Psoas muscle (tissue), 8 donors: Measurements from ENCODE around the gene RPL9. TPM values are rescaled to one million over a fixed set of nuclear protein-coding genes. Genes with fewer than 3 reads are reported as not detected.
"Not testable (repeated sequence)": the region's sequence is repeated elsewhere in the genome, so short reads cannot be mapped to it uniquely, and the experiment has no call there.

ENCODE experiments used
- ATAC-seq, 4 donors: fragments of 200-7000 bp; cut with Tn5 transposase; one replicate each; pipeline ENCODE4 v1.9.1; 2020; ENCODE audit warnings: moderate library complexity in 3 of 4, mild to moderate bottlenecking in 2 of 4
- DNase-seq, 2 donors: peaks; one replicate each; pipeline ENCODE4 v3.0.0-alpha.2; 2020
- H3K27ac ChIP-seq: fragments of 200-600 bp; one replicate; pipeline ENCODE4 v1.8.0; 2022
- H3K27me3 ChIP-seq, 3 donors: fragments of 200-600 bp in 1 of 3; one replicate each; pipeline versions ENCODE4 v1.6.1 to v1.8.0; 2013 to 2022; ENCODE audit warnings: low read length in 2 of 3, mild to moderate bottlenecking in 2 of 3, moderate library complexity in 1 of 3; ENCODE audit not compliant: insufficient read depth in 3 of 3
- H3K36me3 ChIP-seq, 2 donors: fragments of 200-600 bp in 1 of 2; one replicate each; pipeline versions ENCODE4 v1.6.1 to v1.8.0; 2013 to 2022; ENCODE audit warnings: low read depth in 1 of 2, mild to moderate bottlenecking in 1 of 2, moderate library complexity in 1 of 2; ENCODE audit not compliant: insufficient read depth in 1 of 2
- H3K4me1 ChIP-seq: fragments of 200-600 bp; one replicate; pipeline ENCODE4 v1.8.0; 2022
- H3K4me3 ChIP-seq: fragments of 200-600 bp; one replicate; pipeline ENCODE4 v1.8.0; 2022; ENCODE audit warnings: mild to moderate bottlenecking
- H3K9me3 ChIP-seq: fragments of 200-600 bp; one replicate; pipeline ENCODE4 v1.8.0; 2022
- WGBS, 3 donors: extraction: QIAGEN DNeasy Blood & Tissue Kit; methylation state at CpG; one replicate each; pipeline versions ENCODE4 v1.1.6 to v1.1.7; 2013; 5-methylcytosine and 5-hydroxymethylcytosine counted together
- intact Hi-C, 2 donors: fragments of 100-400 bp; cut with DNase I; formaldehyde crosslinking; loops; one replicate each; pipeline versions ENCODE4 v1.11.0 to v1.14.2; 2022
- polyA plus RNA-seq, 3 donors: library from polyadenylated mRNA; stranded (reverse); fragments of 200-250 nt; gene quantifications; one replicate each; pipeline ENCODE4 v1.2.3, GENCODE V29; 2013
- total RNA-seq, 4 donors: library from RNA; stranded (reverse); fragmentation: NEBNext Ultra II Directional in 2 of 4; extraction: Animal tissue kit (Norgen Biotek cat#: 25700) in 2 of 4; gene quantifications; one replicate each; pipeline versions ENCODE4 v1.2.1 to v1.2.4, GENCODE V29; 2021 to 2023
- TF ChIP-seq, protein P1 (sequence below): fragments of 200-600 bp; IDR thresholded peaks from one replicate; pipeline ENCODE4 v1.8.0; 2022; ENCODE audit warnings: antibody characterized with exemption
- donor health status: healthy with polysubstance abuse.
- donor health status: DM: no; HTN: no; CAD: no; lungs with moderate emphysema.
- donor health status: Bipolar disorder and iron deficiency.
- donor health status: healthy.
- donor health status: DM: yes; HTN: yes; CAD: no.
- donor health status: DM: no; HTN: no; CAD: no.
- donor health status: DM: no; HTN: no; CAD: no.
- donor health status: DM: yes; HTN: yes; CAD: no.

RPL9 gene
- total and polyA plus RNA-seq, 7 donors = 544 to 1,653 (median 925) TPM

DNA sequence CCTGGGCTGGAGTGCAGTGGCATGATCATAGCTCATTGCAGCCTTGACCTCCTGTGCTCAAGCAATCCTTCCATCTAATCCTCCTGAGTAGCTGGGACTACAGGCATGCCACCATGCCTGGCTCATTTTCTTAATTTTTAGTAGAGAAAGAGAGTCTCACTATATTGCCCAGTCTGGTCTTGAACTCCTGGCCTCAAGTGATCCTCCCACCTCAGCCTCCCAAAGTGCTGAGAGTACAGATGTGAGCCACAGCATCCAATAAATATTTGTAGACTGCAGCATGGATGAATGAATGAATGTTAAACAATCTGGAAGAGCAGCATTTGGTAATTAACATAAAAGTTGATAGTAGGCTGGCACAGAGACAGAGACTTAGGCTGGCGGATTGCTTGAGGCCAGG, 32.0 kb downstream of the RPL9 start:
- no peak overlapping the region for H3K4me3 ChIP-seq
- no peaks in the 10 kb centered on the region for H3K36me3 ChIP-seq
- H3K4me1 ChIP-seq = no peaks in the 10 kb centered on the region
- TF ChIP-seq, protein P1, sequence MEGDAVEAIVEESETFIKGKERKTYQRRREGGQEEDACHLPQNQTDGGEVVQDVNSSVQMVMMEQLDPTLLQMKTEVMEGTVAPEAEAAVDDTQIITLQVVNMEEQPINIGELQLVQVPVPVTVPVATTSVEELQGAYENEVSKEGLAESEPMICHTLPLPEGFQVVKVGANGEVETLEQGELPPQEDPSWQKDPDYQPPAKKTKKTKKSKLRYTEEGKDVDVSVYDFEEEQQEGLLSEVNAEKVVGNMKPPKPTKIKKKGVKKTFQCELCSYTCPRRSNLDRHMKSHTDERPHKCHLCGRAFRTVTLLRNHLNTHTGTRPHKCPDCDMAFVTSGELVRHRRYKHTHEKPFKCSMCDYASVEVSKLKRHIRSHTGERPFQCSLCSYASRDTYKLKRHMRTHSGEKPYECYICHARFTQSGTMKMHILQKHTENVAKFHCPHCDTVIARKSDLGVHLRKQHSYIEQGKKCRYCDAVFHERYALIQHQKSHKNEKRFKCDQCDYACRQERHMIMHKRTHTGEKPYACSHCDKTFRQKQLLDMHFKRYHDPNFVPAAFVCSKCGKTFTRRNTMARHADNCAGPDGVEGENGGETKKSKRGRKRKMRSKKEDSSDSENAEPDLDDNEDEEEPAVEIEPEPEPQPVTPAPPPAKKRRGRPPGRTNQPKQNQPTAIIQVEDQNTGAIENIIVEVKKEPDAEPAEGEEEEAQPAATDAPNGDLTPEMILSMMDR = no peak
- no peak for ATAC-seq
- no peak for DNase-seq
- intact Hi-C loops = no loop called here
- no peaks in the 10 kb centered on the region for H3K27me3 ChIP-seq
- H3K27ac ChIP-seq = no peak overlapping the region
- 90 to 95% (median 92%) methylated on average over 1 of the region's 1 CpG for WGBS, 3 donors
- H3K9me3 ChIP-seq = no peaks in the 10 kb centered on the region

DNA sequence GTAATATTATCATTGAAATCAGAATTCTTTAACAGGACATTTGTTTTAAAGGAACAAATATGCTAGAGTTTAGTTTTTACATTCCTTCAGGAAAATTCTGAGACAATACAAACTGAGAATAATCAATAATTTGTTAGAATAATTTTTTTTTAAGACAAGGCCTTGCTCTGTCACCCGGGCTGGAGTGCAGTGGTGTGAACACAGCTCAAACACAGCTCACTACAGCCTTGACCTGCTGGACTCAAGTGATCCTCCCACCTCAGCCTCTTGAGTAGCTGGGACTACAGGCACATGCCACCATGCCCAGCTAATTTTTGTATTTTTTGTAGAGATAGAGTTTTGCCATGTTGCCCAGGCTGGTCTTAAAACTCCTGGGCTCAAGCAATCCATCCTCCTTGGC, 33.4 kb downstream of the RPL9 start:
- H3K4me3 ChIP-seq, H3K36me3 ChIP-seq, intact Hi-C loops, DNase-seq, ATAC-seq, H3K27ac ChIP-seq, H3K27me3 ChIP-seq, H3K9me3 ChIP-seq, H3K4me1 ChIP-seq: not testable (repeated sequence)
- WGBS, 3 donors = 85 to 88% (median 88%) methylated on average over 1 of the region's 1 CpG

DNA sequence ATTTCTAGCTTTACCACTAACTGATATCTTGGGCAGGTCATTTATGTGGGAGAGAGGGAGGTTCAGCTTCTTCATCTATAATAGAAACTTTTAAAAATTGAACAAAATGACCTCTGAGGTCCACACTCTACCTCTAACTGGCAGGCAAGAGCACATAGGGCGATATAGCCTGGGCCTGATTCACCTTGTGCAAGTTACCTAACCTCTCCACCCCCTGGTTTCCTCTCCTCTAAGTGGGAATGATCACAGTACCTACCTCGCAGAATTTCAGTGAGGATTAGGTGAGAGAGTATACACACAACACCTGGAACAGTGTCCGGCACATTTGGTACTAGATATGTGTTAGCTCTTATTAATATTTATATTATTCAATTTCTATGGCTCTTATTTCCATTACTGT, 36.5 kb downstream of the RPL9 start:
- no peak overlapping the region for H3K4me3 ChIP-seq
- 87 to 91% (median 91%) methylated on average over 3 of the region's 3 CpGs for WGBS, 3 donors
- H3K36me3 ChIP-seq = no peaks in the 10 kb centered on the region
- intact Hi-C loops = no loop called here
- ATAC-seq = no peak
- no peak overlapping the region for H3K27ac ChIP-seq
- TF ChIP-seq, protein P1 = no peak
- DNase-seq = no peak
- no peaks in the 10 kb centered on the region for H3K27me3 ChIP-seq
- H3K9me3 ChIP-seq = no peaks in the 10 kb centered on the region
- H3K4me1 ChIP-seq = no peaks in the 10 kb centered on the region

DNA sequence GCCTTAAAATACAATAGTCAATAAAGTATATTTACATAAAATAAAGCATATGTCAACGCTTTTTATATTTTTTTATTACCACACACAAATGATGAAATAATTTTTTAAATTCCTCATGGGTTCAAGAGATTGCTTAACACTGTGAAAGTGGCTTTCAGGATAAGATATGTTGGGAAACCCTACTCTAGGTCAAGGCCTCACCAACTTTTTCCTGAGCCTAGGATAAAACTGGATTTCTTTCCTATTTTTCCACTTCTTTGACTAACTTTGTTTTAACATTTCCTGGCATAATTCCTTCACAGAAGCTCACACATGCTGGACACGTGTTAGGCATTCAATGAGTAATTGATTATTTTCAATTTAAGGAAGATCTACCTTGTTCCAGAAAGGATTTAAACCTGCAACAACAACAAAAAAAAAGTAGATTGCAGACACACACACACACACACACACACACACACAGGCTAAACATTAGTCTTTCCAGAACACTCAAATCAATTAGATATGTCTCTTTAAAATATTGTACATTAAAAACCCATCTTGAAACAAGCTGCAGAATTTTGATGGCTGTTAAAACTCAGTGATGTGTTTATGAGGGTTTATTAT, 42.9 kb downstream of the RPL9 start:
- intact Hi-C loops = no loop called here
- Histone ChIP-seq H3K27ac (no peak overlapping the region), H3K4me3 (no peak overlapping the region), H3K27me3 (no peaks in the 10 kb centered on the region), H3K36me3 (no peaks in the 10 kb centered on the region), H3K9me3 (no peaks in the 10 kb centered on the region), H3K4me1 (no peaks in the 10 kb centered on the region)
- DNase-seq = no peak
- WGBS, 3 donors = 46 to 57% (median 48%) methylated on average over 2 of the region's 2 CpGs
- TF ChIP-seq, protein P1 = no peak
- no peak for ATAC-seq

DNA sequence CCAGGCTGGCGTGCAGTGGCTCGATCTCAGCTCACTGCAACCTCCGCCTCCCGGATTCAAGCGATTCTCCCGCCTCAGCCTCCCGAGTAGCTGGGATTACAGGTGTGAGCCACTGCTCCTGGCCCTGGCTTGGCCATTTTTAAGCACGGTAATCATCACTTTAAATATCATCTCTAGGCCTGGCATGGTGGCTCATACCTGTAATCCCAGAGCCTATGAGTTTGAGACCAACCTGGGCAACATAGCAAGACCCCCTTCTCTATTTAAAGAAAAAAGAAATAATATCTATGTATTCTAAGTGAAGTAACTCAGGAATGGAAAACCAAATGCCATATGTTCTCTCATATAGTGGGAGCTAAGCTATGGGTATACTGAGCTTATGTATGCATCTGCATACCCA, 47.2 kb downstream of the RPL9 start:
- H3K4me1 ChIP-seq, H3K36me3 ChIP-seq, intact Hi-C loops, H3K27ac ChIP-seq, ATAC-seq, H3K9me3 ChIP-seq, H3K27me3 ChIP-seq, H3K4me3 ChIP-seq, DNase-seq: not testable (repeated sequence)
- 86 to 92% (median 91%) methylated on average over 8 of the region's 8 CpGs for WGBS, 3 donors

DNA sequence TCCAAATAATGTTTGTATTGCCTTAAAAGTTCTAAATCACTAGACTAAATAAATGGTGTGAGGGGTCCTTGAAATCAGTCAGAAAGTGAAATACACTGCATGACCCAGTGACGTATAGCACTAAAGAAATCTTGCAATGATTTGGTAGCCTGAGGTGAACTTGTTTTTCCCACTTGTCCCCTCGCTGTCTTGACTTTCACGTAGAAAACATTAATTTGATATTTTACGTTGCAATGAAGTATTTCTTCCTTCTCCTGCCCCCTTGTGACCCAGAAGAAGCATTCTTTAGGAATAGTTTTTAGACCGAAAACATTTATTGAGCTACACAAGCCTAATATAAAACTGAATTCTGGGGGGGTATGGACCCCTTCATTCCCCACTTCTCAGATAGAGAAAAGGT, 48.3 kb downstream of the RPL9 start:
- 18 to 36% (median 21%) methylated on average over 5 of the region's 5 CpGs for WGBS, 3 donors
- intact Hi-C loops = no loop called here

More for the DNA sequence above, 48.3 kb downstream of the RPL9 start:
- H3K4me3 ChIP-seq = no peak overlapping the region
- ATAC-seq (no peak), DNase-seq (no peak)
- no peak overlapping the region for H3K27ac ChIP-seq
- no peaks in the 10 kb centered on the region for H3K4me1 ChIP-seq
- no peaks in the 10 kb centered on the region for H3K27me3 ChIP-seq
- no peaks in the 10 kb centered on the region for H3K36me3 ChIP-seq
- no peaks in the 10 kb centered on the region for H3K9me3 ChIP-seq
- TF ChIP-seq, protein P1 = no peak
